ENCODE data around the gene WDR75.

WDR75 gene

DNA sequence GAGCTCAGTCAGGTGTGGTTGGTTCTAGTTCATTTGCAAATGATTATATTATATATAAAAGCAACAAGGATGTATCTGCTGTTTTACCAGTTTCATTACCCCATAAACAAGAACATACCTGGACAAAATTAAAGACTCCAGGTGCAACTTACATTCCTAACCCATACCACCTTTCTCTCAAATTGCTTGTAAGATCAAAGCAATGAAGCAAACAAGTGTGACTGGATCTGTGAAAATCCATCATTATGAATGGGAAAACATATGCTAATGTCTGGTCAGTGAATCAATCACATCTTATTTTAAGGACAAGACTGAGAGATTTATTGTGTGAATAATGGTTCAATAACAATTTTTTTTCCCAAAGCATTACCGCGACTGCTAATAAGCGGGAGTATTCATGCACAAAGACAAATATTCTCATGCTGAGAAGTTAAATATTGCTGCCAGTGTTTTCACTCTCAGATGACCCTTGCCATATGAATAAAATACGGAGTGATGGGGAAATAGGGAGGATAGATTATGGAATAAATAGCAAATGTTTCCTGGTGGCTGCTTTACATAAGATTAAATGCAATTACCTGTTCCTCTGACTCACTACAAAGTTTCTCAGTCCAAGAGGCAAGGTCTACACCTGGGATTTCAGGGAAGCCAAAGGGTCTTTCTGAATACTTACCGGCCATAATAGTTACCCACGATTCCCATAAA lies 59.3 kb downstream of the WDR75 start:
- DNase-seq (ENCODE audit: low read depth) = no peak

DNA sequence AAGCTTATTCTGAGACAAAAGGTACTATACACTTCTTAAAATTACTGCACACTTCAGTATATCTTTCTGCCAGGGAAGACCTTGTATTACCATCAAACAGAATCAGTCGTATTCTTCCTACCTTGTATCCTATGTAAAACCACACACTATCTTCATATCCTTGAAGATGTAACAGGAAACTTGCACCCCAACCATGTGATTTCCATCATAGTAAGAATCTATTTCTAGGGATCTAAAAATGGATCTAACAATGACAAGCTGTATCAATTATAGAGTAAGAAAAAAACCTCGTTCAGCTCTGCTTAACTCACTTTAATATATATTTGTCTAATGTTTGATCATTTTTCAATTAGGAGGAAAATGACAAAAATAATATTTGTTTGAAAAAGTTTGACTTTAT lies 60.2 kb downstream of the WDR75 start:
- DNase-seq (ENCODE audit: low read depth) = no peak

DNA sequence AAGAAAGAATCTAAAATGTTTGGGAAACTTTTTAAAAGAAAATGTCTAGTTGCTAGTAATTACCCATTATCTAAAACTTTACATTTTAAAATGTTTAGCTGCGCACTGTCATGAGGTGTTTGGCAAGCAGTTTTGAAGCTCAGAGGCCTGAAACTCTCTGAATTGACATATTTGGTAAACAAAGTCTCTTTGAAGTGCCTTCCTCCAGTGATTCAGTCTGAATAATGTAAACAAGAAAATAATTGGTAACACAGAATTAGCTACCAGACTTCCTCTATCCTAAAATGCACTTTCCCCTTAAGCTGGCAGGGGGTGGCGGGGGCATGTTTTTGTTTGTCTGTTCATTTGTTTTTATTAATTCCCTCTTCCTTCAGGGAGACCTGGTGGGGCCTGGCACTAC lies 61.4 kb downstream of the WDR75 start:
- no peak for DNase-seq (ENCODE audit: low read depth)

DNA sequence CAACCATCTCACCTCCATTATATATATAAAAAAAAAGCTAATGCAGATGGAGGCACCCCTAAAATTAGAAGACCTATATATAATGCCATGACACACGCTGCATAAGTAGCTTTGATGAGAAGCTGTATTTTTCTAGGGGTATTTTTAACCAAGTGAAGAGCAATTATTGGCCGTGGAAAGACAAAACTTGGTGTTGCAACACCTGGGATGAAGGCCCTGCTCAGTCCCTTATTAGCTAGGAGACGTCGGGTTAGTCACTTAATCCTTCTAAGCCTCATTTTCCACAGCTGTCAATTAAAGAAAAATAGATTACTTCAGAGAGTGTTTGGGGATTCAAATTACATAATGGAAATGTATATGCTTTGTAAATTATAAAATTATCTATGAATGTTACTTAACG lies 63.0 kb downstream of the WDR75 start:
- DNase-seq (ENCODE audit: low read depth) = no peak

DNA sequence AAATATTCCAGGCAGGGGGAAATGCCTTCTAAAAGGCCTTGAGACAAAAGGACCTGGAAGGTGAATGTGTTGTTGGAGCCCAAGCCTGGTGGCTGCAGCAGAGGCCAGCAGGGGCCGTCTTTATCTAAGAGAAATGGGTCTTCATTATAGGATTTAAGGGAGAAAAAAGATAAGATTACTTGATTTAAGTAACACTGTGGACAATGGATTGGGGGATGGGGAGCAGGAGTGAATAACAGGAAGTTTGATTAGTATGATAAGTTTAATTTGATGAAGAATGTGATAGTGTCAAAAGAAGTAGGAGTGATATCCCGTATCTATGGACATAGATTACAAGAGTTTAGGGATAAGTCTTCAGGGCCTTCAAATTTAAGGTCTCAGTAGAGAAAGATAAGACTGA lies 64.2 kb downstream of the WDR75 start:
- no peak for DNase-seq (ENCODE audit: low read depth)

DNA sequence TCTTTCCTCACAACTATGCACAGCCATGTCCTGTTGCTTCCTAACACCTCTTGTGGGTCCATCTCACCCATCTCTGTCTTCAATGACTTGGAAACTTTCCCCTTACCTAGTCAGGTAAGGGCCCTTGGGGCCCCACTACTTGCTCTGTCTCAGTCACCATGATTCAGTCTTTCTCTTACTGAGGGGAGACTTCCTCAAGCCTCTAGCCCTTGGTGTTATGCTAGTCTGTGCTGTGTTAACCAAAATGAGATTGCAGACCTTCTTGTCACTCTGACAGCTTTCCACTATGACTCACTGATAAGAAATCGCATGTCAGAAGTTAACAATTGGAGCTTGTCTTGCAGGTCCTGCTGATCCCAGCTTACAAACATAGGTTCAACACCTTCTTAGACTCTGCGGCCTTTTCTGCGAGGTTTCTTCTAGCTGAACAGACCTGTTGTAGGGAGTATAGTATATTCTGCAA lies 65.3 kb downstream of the WDR75 start:
- DNase-seq (ENCODE audit: low read depth) = no peak

DNA sequence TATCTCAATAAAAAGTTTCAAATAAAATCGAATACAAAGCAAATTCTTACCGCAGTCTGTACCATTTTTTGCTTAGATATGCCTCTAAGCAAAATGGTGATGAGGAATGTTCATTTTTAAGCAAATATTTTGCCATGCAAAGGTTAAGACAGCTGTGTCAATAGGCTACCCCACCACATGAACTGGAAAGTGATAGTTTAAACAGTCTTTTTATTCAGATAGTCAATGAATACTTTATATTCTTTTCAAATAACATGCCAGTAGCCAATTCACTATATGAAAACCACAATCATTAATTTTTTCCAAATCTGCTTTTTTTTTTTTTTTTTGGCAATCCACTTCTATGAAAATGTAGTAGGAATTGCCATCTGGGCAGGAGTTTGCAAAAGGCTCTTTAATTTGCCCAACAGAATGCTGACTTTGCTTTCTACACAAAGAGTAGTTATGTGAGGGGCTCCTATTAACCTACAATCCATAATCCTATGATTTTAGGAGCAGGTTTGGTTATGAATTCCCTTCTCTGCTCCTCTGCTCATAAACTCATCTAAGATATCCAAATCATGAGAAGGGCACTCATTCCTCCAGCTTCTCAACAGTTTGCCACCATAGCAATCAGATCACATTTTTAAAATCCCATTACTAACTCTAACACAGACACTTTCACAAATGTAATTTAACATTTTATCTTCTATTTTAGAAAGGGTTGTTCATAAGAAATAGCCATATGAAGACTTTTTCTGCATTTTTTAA lies 70.1 kb downstream of the WDR75 start:
- DNase-seq (ENCODE audit: low read depth) = no peak

DNA sequence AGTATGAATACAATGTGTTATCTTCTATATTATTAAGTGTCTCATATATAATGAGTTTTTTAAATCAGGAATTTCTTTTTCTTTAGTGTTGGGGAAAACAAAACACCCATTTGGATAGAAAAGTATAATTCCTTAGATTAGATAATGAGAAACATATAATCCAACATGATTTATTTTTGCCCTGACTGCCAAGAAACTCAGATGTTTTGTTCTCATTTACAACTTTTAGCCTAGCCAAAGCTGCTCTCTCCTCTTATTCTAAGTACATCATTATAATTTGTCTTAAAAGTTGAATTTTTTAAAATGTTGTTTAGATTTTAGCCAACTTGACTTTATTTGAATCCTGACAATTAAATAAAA lies 70.7 kb downstream of the WDR75 start:
- no peak for DNase-seq (ENCODE audit: low read depth)

DNA sequence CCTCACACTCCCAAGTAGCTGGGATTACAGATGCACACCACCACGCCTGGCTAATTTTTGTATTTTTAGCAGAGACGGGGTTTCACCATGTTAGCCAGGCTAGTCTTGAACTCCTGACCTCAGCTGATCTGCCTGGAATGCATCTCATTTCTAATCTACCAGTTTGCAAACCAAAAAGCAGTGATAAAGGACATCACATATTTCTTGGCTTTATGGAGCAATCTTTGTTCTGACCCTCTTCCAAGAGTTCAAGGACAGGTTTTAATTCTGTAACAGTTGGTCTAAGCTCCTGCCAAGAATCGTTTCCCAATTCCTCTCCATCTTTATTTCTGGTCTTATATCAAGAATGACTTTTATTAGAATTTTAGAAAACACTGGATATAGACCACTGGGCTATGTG lies 71.6 kb downstream of the WDR75 start:
- no peak for DNase-seq (ENCODE audit: low read depth)

DNA sequence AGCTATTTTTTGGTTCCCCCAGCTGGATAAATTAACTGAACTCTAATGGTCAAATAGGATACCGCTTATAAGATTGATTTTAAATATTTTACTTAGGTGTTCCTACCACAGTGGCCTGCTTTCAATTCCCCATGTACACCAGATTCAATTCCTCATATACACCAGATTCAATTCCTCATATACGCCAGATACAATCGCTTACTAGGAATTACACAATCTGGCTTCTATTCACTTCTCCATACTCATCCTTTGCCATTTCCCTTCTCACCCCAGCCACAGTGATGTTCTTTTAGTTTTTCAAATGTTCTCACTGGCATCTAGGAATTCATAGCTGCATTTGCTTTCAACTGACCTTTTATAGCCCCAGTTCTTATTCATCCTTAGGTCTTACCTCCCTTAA lies 72.8 kb downstream of the WDR75 start:
- DNase-seq (ENCODE audit: low read depth) = no peak

DNA sequence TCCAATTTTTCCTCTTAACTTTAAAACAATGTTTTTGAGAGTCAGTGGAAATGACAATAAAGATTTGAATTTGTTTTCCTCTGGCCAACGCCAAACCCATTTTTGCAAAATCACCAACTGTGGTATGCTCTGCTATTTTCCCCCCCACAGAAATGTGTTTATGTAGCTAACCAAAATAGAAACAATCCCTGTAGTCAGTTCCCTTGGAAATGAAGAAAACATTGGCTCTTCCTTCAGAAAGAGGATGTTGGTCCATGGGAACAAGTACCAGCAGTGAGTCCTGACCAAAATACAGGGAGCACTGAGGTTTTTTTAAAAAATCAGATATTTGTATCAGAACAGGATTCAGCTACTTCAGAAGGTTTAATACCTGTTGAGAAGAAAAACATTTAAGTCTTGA lies 74.0 kb downstream of the WDR75 start:
- no peak for DNase-seq (ENCODE audit: low read depth)

DNA sequence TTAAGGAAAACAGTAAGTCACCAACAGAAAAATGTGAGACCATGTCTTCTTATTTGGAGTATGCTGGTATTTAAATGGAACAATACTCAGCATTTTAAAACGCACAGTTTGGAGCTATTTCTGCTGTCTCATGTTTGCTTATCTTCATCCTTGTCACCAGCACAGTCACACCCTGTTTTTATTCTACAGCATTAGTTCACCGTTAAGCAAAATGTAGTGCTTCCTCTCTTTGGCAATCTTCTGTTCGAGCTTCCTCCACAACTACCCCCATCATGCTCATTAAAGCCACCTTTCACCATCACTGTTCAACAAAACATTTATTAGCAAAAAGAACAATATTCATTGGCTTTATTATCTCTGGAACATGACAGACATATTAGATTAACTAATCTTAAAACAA lies 75.3 kb downstream of the WDR75 start:
- no peak for DNase-seq (ENCODE audit: low read depth)

DNA sequence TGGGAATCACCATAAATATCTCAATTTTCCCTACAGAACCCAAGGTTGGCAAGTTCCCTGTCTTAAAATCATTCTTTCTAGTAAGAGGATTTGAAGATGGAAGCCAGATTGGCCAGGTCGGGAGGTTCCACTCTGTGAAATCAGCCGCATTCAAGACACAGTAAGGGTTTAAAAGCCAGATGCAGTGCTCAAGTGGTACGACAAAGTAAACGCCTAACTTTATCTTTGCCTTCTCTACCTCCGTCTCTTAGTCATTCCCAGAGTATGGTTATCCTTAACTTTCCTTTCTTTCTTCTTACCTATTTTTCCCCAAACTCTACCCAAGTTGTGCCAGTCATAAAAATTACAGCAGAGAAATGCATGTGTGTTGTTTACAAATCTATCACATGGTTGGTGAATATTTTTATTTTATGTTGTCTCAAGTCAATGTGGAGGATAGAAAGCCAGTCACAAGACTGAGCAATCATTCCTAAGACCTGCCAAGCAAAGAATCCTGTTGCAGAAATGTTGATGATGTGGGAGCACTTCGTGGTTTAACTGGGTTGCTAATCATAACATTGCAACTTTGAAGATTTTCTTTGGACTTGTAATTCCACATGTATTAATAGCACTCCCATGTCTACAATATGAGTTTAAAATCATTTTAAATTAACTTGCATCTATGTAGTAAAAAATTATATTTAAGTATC lies 76.7 kb downstream of the WDR75 start:
- no peak for DNase-seq (ENCODE audit: low read depth)

DNA sequence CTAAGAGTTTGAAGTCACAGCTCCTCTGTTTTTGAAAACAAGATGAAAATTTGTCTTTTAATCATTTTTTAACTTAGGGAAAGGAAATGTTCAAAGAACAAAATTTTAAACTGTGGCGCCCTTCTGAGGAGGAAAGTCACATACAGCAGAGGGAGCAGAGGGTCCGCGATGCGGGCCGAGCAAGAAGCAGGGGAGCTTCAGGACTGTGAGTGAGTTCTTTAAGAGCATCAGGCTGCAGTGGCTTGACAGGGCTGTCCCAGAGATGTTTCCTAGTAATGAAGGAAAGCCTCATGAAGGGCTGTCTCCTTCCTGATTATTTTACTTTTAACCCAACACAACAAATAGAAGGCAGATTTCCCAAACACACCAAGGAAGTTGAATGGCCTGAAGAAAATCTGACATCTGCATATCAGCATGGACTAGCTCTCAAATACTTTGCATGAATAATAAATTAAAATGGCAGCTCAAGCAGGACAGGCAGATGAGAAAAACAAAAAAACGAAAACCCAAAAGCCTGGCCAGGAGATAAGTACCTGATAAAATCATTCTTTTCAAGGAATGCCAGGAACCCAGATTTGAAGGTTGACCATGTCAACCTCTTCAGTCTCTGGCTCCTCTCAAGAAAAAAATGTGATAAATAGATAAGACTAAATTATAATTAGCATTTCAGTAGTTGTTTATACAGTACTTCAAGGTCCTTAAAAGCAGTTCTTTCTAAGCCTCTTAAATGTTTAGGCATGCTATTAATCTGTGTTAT lies 78.5 kb downstream of the WDR75 start:
- DNase-seq (ENCODE audit: low read depth) = no peak

DNA sequence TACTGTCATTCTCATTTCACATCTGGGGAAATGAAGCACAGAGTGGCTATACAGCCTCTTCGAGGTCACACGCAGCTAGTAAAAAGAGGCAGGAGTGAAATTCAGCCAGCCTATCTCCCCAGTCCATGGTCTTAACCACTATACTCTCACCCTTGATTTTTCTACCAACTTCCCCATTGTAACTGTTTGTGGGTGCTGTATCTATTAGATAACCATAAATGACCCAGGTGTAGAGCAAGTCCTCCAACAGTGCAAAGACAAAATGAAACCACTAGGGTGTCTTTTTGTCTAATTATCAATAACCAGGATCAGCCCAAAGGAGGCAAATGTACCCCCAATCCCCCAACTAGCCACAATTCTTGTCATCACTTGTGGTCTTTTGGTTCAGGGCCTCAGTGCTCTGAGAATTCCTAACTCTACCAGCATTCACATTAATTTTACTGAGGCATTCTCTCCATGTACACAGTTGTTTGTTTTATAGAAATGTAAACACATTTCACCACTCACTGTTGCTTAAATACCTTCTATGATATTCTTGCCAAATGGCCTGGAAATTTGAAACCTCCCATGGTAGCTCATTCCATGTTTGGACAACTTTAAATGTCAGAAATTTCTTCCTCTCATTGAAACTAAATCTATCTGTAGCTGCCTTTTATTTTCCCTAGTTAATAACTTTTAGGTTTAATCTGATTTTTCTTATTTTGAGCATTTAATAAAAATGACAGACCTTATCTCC lies 80.6 kb downstream of the WDR75 start:
- no peak for DNase-seq (ENCODE audit: low read depth)

DNA sequence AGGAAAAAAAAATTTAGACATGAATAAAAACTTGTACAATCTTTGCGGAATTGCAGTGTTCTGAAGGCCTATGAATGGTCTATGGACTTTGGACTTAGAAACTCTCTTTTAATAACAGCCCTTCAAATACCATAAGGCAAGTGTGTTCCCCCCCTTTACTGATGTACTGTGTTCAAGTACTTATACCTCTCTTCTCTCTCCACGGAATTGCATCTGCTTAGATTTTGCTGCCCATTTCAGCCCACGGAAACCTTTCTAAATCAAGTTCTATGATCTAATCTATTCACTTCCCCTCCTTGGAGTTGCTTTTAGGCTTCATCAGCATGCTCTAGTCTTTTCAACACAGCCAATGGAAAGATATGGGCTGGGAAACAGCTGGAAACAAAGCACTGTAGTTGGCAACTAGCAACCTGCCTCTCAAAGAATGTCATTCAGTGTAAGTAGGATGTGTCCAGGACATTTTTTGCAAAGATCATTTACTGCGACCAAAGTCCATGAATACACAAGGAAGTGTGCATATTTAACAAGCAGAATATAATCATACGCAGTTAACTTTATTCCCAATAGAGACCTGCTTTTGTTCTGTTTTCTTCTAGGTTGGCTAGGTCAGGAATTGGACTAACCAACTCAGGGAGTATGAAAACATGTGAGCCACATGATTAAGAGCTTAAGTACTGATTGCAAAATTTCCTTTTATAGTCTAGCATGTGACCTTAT lies 81.3 kb downstream of the WDR75 start:
- DNase-seq (ENCODE audit: low read depth) = no peak

DNA sequence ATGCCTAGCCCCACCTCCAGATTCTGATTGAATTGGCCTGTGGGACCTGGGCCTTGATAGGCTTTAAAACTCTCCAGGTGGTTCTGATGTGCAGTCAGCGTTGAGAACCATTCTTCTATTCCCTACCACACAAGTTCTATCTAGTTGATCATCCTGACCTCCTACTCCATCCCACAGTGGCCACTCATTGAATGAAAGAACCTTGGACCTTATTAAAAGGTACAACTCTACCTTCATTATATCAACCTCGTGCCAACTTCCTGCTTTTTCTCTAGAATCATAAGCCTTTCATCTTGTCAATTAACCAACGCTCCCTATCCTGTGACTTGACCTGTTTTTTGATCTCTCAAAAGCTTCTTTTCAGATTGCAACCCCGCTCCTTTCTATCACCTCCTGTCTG lies 83.5 kb downstream of the WDR75 start:
- DNase-seq (ENCODE audit: low read depth) = no peak

Measured in stimulated activated CD8-positive, alpha-beta memory T cell treated with anti-CD3 and anti-CD28 coated beads, Interleukin-15, amount 100 ng/mL, for 1 hour (primary cell).